ENCODE data around the gene PCDHGA10. TPM values are rescaled to one million over a fixed set of nuclear protein-coding genes. Genes with fewer than 3 reads are reported as not detected.
A peak's percentile ranks its signal among the peaks of the same experiment; 100 is the strongest.

The PCDHGA10 gene
- total RNA-seq, 1 donor from 2014 or later: 22.4 TPM

DNA sequence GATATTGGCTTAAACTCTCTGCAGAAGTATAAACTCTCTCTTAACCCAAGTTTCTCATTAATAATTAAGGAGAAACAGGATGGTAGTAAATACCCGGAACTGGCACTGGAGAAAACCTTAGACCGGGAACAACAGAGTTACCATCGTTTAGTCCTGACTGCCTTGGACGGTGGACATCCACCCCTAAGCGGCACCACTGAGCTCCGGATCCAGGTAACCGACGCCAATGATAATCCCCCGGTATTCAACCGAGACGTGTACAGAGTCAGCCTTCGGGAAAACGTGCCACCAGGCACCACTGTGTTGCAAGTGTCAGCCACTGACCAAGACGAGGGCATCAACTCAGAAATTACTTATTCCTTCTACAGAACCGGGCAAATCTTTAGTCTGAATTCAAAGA lies 14.2 kb upstream of the PCDHGA10 start:
- no peak overlapping the region for H3K27ac Mint-ChIP-seq (ENCODE audit: unreplicated experiment)
- no peak overlapping the region for H3K4me3 Mint-ChIP-seq (ENCODE audit: unreplicated experiment)
- TF ChIP-seq, protein P1, sequence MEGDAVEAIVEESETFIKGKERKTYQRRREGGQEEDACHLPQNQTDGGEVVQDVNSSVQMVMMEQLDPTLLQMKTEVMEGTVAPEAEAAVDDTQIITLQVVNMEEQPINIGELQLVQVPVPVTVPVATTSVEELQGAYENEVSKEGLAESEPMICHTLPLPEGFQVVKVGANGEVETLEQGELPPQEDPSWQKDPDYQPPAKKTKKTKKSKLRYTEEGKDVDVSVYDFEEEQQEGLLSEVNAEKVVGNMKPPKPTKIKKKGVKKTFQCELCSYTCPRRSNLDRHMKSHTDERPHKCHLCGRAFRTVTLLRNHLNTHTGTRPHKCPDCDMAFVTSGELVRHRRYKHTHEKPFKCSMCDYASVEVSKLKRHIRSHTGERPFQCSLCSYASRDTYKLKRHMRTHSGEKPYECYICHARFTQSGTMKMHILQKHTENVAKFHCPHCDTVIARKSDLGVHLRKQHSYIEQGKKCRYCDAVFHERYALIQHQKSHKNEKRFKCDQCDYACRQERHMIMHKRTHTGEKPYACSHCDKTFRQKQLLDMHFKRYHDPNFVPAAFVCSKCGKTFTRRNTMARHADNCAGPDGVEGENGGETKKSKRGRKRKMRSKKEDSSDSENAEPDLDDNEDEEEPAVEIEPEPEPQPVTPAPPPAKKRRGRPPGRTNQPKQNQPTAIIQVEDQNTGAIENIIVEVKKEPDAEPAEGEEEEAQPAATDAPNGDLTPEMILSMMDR (IDR thresholded peaks at IDR 0.05): no peak
- peaks cover 7% of the 10 kb centered on the region for H3K36me3 Mint-ChIP-seq (ENCODE audit: unreplicated experiment)
- DNase-seq (ENCODE audit: extremely low spot score, unreplicated experiment): no peak
- peaks cover 12% of the 10 kb centered on the region for H3K9me3 Mint-ChIP-seq (ENCODE audit: unreplicated experiment)
- H3K4me1 Mint-ChIP-seq (ENCODE audit: unreplicated experiment): no peaks in the 10 kb centered on the region
- H3K27me3 Mint-ChIP-seq (ENCODE audit: unreplicated experiment): no peaks in the 10 kb centered on the region

DNA sequence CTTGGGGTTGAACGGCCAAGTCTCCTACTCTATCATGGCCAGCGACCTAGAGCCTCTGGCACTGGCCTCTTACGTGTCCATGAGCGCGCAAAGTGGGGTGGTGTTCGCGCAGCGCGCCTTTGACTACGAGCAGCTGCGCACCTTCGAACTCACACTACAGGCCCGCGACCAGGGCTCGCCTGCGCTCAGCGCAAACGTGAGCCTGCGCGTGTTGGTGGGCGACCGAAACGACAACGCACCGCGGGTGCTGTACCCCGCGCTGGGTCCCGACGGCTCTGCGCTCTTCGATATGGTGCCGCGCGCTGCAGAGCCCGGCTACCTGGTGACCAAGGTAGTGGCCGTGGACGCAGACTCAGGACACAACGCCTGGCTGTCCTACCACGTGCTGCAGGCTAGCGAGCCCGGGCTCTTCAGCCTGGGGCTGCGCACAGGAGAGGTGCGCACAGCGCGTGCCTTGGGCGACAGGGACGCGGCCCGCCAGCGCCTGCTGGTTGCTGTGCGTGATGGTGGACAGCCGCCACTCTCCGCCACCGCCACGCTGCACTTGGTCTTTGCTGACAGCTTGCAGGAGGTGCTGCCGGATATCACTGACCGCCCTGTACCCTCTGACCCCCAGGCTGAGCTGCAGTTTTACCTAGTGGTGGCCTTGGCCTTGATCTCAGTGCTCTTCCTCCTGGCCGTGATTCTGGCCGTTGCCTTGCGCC lies 13.1 kb upstream of the PCDHGA10 start:
- no peak overlapping the region for H3K4me3 Mint-ChIP-seq (ENCODE audit: unreplicated experiment)
- no peak for DNase-seq (ENCODE audit: extremely low spot score, unreplicated experiment)
- H3K36me3 Mint-ChIP-seq (ENCODE audit: unreplicated experiment): peaks cover 4% of the 10 kb centered on the region
- no peak overlapping the region for H3K27ac Mint-ChIP-seq (ENCODE audit: unreplicated experiment)
- no peaks in the 10 kb centered on the region for H3K27me3 Mint-ChIP-seq (ENCODE audit: unreplicated experiment)
- H3K9me3 Mint-ChIP-seq (ENCODE audit: unreplicated experiment): peaks cover 11% of the 10 kb centered on the region
- TF ChIP-seq, protein P1 (IDR thresholded peaks at IDR 0.05): no peak
- H3K4me1 Mint-ChIP-seq (ENCODE audit: unreplicated experiment): no peaks in the 10 kb centered on the region

DNA sequence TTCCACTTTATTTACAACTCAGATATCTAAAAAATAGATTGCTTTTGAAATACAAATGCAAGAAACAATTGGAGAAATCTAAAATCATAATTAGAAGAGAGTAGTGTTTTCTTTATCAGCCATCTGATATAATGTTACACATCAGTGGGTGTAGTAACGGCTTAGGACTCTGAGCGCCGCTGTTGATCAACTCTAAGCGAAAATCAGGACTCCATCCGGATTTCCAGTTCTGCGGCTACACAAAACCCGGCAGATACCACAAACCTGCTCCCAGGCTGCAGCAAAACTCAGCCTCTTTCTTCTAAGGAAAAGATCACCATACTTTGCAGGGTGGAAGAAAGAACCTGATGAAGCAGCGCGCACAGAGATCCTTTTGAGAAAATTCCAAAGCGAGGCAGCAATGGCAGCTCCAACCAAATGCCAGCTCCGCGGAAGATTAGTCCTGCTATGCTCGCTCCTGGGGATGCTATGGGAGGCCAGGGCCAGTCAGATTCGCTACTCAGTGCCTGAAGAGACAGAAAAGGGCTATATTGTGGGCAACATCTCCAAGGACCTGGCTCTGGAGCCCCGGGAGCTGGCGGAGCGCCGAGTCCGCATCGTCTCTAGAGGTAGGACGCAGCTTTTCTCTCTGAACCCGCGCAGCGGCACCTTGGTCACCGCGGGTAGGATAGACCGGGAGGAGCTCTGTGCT lies 10.1 kb upstream of the PCDHGA10 start, which contains the start of gene PCDHGA9:
Gene PCDHGA9 (plus strand): TSS at position 226 of the 691 bp plus-strand sequence. CDS start 175 bp downstream, at position 401.
- H3K9me3 Mint-ChIP-seq (ENCODE audit: unreplicated experiment): peaks cover 11% of the 10 kb centered on the region

DNA sequence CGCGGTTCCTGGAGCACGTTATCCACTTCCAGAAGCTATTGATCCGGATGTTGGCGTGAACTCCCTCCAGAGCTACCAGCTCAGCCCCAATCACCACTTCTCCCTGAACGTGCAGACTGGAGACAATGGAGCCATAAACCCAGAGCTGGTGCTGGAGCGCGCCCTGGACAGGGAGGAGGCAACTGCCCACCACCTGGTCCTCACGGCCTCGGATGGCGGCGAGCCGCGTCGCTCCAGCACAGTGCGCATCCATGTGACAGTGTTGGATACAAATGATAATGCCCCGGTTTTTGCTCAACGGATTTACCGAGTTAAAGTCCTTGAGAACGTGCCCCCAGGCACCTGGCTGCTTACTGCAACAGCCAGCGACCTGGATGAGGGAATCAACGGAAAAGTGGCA lies 9.4 kb upstream of the PCDHGA10 start:
- Mint-ChIP-seq H3K4me1 (ENCODE audit: unreplicated experiment) (peaks cover 7% of the 10 kb centered on the region), H3K9me3 (ENCODE audit: unreplicated experiment) (peaks cover 14% of the 10 kb centered on the region), H3K4me3 (ENCODE audit: unreplicated experiment) (no peak overlapping the region), H3K27ac (ENCODE audit: unreplicated experiment) (no peak overlapping the region), H3K36me3 (ENCODE audit: unreplicated experiment) (peaks cover 15% of the 10 kb centered on the region), H3K27me3 (ENCODE audit: unreplicated experiment) (no peaks in the 10 kb centered on the region)
- no peak for DNase-seq (ENCODE audit: extremely low spot score, unreplicated experiment)
- TF ChIP-seq, protein P1 (IDR thresholded peaks at IDR 0.05): no peak

More for the DNA sequence above, 10.1 kb upstream of the PCDHGA10 start, which contains the start of gene PCDHGA9:
- H3K36me3 Mint-ChIP-seq (ENCODE audit: unreplicated experiment): peaks cover 9% of the 10 kb centered on the region
- TF ChIP-seq, protein P1 (IDR thresholded peaks at IDR 0.05): peak; percentile 27
- no peaks in the 10 kb centered on the region for H3K27me3 Mint-ChIP-seq (ENCODE audit: unreplicated experiment)
- no peak for DNase-seq (ENCODE audit: extremely low spot score, unreplicated experiment)
- peaks cover 2% of the 10 kb centered on the region for H3K4me1 Mint-ChIP-seq (ENCODE audit: unreplicated experiment)
- no peak within 1 kb of the TSS for H3K4me3 Mint-ChIP-seq (ENCODE audit: unreplicated experiment)
- no peak within 1 kb of the TSS for H3K27ac Mint-ChIP-seq (ENCODE audit: unreplicated experiment)
